Stimulated activated effector memory CD8-positive, alpha-beta T cell treated with anti-CD3 and anti-CD28 coated beads, Interleukin-12 subunit alpha, Interleukin-12 subunit beta, amount 100 ng/mL, for 72 hours (primary cell): Measurements from ENCODE around the gene NOTCH3.

Experiments
- ATAC-seq: fragments of 150-1000 bp; cut with Tn5 transposase; 2 replicates; pipeline ENCODE4 v1.10.0; 2021
- DNase-seq, 2 donors: peaks; one replicate each; pipeline ENCODE4 v3.0.0; 2021 to 2022; ENCODE audit warnings: low spot score in 2 of 2
- H3K27ac Mint-ChIP-seq: one replicate; pipeline ENCODE4 v1.8.0; 2022; ENCODE audit warnings: mild to moderate bottlenecking, mixed read lengths
- H3K36me3 Mint-ChIP-seq: one replicate; pipeline ENCODE4 v1.8.0; 2022; ENCODE audit warnings: mild to moderate bottlenecking, mixed read lengths
- H3K4me1 Mint-ChIP-seq: one replicate; pipeline ENCODE4 v1.8.0; 2022; ENCODE audit warnings: mixed read lengths
- H3K4me3 Mint-ChIP-seq: one replicate; pipeline ENCODE4 v1.8.0; 2022; ENCODE audit warnings: mild to moderate bottlenecking, mixed read lengths
- H3K9me3 Mint-ChIP-seq: one replicate; pipeline ENCODE4 v1.8.0; 2022; ENCODE audit warnings: mixed read lengths

Gene NOTCH3

DNA sequence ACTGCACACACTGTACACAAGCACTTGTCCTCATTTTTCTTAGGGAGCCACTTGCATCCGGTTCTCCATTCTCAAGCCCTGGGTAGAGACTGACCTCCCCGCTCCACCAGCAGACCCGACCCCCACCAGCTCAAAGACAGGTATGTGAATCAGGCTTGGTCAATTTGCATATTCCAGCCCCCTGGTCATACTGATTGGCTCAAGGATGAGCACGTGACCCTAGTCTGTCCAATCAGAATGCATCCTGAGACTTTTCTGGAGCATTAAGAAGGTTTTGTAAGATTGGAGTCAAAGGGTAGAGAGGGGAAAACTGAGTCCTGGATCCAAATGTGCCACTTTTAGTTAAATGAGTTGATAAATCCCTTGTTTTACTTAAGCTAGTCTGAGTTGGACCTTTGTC, 34.1 kb downstream of the NOTCH3 start:
- H3K9me3 Mint-ChIP-seq = no peaks in the 10 kb centered on the region

DNA sequence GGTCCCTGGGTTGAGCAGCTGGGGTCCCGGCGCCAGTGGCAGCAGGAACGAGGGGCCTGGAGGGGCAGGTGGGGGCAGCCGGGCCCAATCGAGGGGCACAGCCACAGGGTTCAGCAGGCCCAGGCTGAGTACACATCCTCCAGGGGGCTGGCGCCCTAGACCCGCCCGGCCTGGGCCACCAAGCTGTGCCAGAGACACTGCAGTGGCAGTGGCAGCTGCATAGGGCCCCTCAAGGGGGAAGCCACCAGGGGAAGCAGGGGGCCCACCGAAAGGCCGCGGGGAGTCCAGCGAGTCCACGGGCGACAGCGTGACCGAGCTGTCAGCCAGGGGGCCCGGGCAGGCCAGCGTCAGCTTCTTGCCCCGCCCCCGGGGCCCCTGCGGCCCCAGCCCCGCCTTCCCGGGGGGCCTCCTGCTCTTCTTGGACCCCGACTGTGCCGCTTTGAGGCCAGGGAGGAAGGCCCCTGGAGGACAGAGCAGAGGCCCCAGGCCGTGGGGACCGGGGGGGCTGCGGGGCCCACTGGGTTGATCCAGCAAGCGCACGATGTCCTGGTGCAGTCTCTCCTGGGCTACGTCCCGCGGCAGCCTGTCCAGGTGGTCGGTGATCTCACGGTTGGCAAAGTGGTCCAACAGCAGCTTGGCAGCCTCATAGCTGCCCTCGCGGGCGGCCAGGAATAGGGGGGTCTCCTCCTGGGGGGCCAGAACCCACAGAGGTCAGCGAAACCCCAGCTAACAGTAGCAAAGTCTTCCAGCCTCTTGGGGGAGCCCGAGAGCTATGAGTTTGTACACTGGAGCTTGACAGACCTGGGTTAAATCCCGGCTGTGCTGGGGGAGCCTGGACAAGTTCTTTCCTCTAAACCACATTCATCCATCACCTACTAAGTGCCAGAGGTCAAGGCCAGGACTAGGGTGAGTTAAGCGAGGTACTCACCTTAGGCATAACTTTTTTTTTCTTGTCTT, 39.5 kb downstream of the NOTCH3 start:
- ATAC-seq (peak; percentile 8), DNase-seq (no peak)
- Mint-ChIP-seq H3K27ac (no peak overlapping the region), H3K4me1 (no peaks in the 10 kb centered on the region), H3K36me3 (no peaks in the 10 kb centered on the region), H3K4me3 (no peak overlapping the region), H3K9me3 (no peaks in the 10 kb centered on the region)

More for the DNA sequence above, 34.1 kb downstream of the NOTCH3 start:
- no peaks in the 10 kb centered on the region for H3K36me3 Mint-ChIP-seq
- ATAC-seq = no peak
- no peak for DNase-seq
- no peak overlapping the region for H3K4me3 Mint-ChIP-seq
- H3K4me1 Mint-ChIP-seq = no peaks in the 10 kb centered on the region
- no peak overlapping the region for H3K27ac Mint-ChIP-seq

DNA sequence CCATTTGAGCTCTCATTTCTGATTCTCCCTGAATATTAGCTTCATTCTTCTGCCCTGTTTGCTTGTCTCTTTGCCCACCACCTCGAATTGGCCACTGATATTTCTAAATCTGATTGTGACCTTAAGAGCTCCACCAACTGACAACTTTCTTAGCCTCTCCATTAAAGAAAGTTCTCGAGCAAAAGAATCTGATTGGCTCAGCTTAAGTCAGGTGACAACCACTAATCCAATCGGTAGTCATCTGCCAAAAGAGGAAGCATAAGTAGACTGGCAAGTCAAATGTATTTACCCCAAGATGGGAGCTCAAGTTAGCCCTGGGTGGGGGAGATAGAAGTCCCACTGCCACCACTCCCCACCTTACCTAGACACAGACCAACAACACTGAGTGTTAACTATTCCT, 41.5 kb downstream of the NOTCH3 start:
- no peak for DNase-seq
- H3K36me3 Mint-ChIP-seq = no peaks in the 10 kb centered on the region

DNA sequence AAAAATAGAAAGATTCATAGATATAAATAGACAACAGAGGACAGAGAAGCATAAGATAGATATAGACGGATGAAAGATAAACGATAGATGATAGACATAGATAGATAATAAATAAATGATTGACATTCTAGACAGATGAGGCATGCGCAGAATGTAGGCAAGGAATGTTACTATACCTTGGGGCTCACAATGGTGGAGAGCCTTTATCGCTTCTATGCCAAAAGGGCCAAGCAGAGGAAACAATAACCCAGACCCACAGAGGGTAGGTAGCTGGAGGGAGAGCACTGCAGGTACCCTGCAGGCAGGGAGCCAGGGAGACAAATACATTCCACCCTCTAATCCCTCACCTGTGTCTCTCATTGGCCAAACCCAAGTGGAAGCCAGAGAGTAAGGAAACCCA, 44.4 kb downstream of the NOTCH3 start:
- Mint-ChIP-seq H3K4me1 (no peaks in the 10 kb centered on the region), H3K27ac (no peak overlapping the region), H3K9me3 (no peaks in the 10 kb centered on the region), H3K36me3 (no peaks in the 10 kb centered on the region), H3K4me3 (no peak overlapping the region)
- DNase-seq (no peak), ATAC-seq (no peak)

More for the DNA sequence above, 41.5 kb downstream of the NOTCH3 start:
- no peak overlapping the region for H3K4me3 Mint-ChIP-seq
- ATAC-seq = no peak
- no peak overlapping the region for H3K27ac Mint-ChIP-seq
- H3K9me3 Mint-ChIP-seq = no peaks in the 10 kb centered on the region
- no peaks in the 10 kb centered on the region for H3K4me1 Mint-ChIP-seq

DNA sequence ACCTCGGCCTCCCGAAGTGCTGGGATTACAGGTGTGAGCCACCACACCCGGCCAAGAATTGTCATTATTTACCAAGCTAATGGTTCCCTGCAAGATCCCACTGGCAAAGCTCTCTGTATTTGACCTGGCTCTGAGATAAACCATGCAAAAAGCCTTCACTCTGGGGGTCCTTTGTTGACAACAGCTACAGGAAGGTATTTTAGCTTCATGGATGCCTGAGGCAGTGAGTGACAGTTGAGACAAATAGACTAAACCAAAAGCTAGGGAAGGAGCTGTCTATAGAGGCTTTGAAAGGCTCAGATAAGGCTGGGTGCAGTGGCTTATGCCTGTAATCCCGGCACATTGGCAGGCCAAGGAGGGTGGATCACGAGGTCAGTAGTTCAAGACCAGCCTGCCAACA, 45.5 kb downstream of the NOTCH3 start:
- no peak for DNase-seq
- H3K4me3 Mint-ChIP-seq = no peak overlapping the region
- no peaks in the 10 kb centered on the region for H3K36me3 Mint-ChIP-seq
- no peak overlapping the region for H3K27ac Mint-ChIP-seq
- ATAC-seq = no peak
- H3K4me1 Mint-ChIP-seq = peaks cover 5% of the 10 kb centered on the region
- H3K9me3 Mint-ChIP-seq = no peaks in the 10 kb centered on the region

DNA sequence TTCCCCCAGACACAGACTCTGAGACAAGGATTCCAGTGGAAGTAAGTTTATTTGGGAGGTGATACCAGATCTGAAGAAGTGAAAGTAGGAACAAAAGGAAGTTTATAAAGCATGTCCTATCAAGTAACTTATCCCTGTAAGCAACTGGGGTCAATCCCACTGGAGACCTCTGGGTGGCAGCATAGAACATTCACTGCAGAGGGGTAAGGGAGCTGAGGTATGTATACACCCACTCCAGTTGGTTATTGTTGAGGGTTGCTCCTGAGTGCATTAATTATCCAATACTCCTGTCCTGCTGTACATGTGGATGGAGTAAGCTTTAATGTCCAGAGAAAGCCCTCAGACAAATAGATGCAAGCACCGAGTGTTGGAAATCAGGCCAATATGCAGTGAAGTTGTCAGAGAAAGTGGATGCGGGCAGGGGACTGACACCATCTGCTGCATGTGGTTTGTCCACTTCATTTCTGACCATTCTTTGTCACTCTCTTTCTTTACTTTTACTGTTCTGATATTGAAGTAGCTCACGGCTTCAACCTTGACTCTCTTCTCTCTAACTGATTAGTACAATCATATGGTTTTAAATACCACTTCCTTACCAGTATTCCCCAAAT, 46.7 kb downstream of the NOTCH3 start:
- peak in 1 of 2 donors; percentile 58 for DNase-seq
- no peak overlapping the region for H3K4me3 Mint-ChIP-seq
- H3K4me1 Mint-ChIP-seq = peaks cover 6% of the 10 kb centered on the region
- no peaks in the 10 kb centered on the region for H3K9me3 Mint-ChIP-seq
- ATAC-seq = peak; percentile 49
- H3K27ac Mint-ChIP-seq = no peak overlapping the region
- no peaks in the 10 kb centered on the region for H3K36me3 Mint-ChIP-seq

DNA sequence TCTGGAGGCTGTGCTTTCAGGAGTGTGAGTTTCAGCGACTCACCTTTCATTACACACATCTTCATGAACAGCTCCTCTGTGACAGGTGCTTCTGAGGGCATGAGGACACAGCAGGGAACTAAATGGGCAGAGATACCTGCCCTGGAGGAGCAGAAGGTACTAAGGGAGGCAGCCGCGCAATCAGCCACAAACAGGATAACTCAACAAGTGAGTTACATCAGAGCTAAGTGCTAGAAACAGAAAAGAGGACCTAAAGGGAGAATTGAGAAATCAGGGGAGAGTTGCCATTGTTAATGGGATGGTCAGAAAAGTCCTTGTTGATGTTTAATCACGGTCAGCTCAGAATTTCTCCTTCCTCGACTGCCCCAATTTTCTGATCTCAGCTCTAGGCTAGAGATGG, 51.1 kb downstream of the NOTCH3 start:
- DNase-seq (no peak), ATAC-seq (no peak)
- no peaks in the 10 kb centered on the region for H3K36me3 Mint-ChIP-seq
- H3K4me1 Mint-ChIP-seq = peaks cover 6% of the 10 kb centered on the region
- H3K27ac Mint-ChIP-seq = no peak overlapping the region
- H3K4me3 Mint-ChIP-seq = no peak overlapping the region
- H3K9me3 Mint-ChIP-seq = no peaks in the 10 kb centered on the region

DNA sequence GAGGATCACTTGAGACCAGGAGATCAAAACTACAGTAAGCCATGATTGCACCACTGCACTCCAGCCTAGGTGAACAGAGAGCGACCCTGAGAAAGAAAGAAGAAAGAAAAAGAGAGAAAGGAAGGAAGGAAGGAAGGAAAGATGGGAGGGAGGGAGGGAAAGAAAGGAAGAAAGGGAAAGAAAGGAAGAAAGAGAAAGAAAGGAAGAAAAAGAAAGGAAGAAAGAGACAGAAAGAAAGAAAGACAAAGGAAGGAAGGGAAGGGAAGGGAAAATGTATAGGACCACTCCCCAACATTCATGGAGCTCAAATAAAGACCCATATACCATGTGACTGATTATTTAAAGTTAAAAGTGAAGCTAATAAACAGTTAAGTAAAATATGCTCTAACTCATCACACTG, 53.7 kb downstream of the NOTCH3 start:
- Mint-ChIP-seq H3K27ac (no peak overlapping the region), H3K36me3 (no peaks in the 10 kb centered on the region), H3K4me3 (no peak overlapping the region), H3K4me1 (peaks cover 6% of the 10 kb centered on the region), H3K9me3 (no peaks in the 10 kb centered on the region)
- DNase-seq (no peak), ATAC-seq (no peak)

DNA sequence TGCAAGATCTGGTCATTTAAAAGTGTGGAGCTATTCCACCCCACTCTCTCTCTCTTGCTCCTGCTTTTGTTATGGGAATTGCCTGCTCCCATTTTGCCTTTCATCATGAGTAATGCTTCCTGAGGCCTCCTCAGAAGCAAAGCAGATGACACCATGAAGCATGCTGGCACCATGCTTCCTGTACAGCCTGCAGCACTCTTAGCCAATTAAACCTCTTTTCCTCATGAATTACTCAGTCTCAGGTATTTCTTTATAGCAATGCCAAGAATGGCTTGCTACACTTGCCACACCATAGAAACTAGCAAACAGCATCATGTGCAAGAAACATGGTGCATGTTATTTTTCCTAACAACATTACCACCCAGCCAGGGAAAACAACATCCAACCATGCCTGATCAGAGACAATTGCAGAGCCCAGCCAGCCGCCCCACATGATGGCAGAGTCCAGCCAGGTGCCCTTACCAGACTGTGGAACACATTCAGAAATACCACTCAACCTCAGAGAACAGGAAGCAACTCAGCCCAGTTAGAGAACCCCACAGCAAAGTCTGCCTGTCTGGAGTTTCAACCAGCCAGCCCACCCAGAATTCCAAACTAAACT, 56.6 kb downstream of the NOTCH3 start:
- Mint-ChIP-seq H3K36me3 (no peaks in the 10 kb centered on the region), H3K9me3 (no peaks in the 10 kb centered on the region), H3K4me3 (no peak overlapping the region), H3K4me1 (no peaks in the 10 kb centered on the region), H3K27ac (no peak overlapping the region)
- ATAC-seq (no peak), DNase-seq (no peak)

DNA sequence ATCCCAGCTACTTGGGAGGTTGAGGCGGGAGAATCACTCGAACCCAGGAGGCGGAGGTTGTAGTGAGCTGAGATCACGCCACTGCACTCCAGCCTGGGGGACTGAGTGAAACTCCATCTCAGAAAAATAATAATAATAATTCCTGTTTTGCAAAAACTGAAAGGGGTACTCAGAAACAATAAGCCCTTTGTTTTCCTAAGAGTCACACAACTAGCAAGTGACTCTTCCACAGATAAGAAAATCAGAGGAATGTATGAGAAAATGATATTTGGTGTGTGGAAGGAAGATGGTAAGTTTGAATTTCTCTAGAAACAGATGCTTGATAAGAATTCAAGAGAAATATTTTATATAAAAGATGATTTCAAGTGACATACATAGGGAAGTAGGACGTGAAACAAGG, 58.5 kb downstream of the NOTCH3 start:
- Mint-ChIP-seq H3K9me3 (no peaks in the 10 kb centered on the region), H3K4me3 (no peak overlapping the region), H3K27ac (no peak overlapping the region), H3K4me1 (no peaks in the 10 kb centered on the region), H3K36me3 (no peaks in the 10 kb centered on the region)
- DNase-seq (no peak), ATAC-seq (no peak)

DNA sequence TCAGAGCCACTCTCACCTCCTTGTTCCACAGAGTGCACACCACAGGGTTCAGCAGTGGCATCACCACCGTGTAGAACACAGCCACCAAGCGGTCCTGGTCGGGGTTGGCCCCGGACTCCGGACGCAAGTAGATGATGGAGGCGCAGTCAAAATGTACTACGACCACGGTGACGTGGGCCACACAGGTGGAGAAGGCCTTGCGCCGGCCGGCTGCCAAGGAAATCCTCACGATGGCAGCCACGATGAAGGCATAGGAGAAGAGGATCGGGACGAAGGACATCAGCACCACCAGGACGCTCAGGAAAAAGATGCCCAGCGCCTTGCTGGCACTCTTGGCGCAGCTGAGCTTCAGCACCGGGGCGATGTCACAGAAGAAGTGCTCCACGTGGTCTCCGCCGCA, 59.7 kb downstream of the NOTCH3 start:
- Mint-ChIP-seq H3K27ac (no peak overlapping the region), H3K4me1 (no peaks in the 10 kb centered on the region), H3K9me3 (no peaks in the 10 kb centered on the region), H3K36me3 (no peaks in the 10 kb centered on the region), H3K4me3 (no peak overlapping the region)
- DNase-seq (no peak), ATAC-seq (no peak)

DNA sequence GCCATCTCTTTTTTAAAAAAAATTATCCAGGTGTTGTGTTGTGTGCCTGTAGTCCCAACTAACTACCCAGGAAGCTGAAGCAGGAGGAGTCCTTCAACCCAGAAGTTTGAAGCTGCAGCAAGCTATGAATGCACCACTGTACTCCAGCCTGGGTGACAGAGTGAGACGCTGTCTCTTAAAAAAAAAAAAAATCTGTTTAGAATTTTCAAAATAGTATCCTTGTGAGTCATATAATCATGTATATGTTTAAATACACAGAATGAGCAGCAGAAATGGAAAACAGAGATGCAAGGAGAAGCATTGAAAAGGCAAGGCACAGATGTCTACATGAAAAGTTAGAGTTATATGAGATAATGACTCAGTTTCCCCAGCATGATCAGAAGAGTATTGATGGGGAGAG, 62.4 kb downstream of the NOTCH3 start:
- Mint-ChIP-seq H3K4me1 (no peaks in the 10 kb centered on the region), H3K27ac (no peak overlapping the region), H3K36me3 (no peaks in the 10 kb centered on the region), H3K4me3 (no peak overlapping the region), H3K9me3 (no peaks in the 10 kb centered on the region)
- DNase-seq (no peak), ATAC-seq (no peak)

DNA sequence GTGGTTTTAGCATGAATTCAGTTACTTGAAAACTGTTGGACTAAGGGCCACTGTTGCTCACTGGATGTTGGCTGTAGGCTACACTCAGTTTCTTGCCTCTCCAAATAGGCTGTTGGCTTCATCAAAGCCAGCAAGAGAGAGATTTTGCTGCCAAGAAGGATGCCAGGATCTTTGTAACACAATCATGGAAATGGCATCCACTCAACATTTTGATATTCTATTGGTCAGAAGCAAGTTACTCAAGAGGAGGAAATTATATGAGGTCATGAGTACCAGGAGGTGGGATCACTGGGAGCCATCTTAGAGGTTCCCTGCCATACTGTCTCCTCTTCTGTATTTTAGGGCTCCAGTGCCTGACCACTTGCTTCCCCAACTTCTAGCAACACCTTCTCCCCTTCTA, 63.0 kb downstream of the NOTCH3 start:
- Mint-ChIP-seq H3K9me3 (no peaks in the 10 kb centered on the region), H3K27ac (no peak overlapping the region), H3K36me3 (no peaks in the 10 kb centered on the region), H3K4me3 (no peak overlapping the region), H3K4me1 (no peaks in the 10 kb centered on the region)
- ATAC-seq = no peak
- no peak for DNase-seq

DNA sequence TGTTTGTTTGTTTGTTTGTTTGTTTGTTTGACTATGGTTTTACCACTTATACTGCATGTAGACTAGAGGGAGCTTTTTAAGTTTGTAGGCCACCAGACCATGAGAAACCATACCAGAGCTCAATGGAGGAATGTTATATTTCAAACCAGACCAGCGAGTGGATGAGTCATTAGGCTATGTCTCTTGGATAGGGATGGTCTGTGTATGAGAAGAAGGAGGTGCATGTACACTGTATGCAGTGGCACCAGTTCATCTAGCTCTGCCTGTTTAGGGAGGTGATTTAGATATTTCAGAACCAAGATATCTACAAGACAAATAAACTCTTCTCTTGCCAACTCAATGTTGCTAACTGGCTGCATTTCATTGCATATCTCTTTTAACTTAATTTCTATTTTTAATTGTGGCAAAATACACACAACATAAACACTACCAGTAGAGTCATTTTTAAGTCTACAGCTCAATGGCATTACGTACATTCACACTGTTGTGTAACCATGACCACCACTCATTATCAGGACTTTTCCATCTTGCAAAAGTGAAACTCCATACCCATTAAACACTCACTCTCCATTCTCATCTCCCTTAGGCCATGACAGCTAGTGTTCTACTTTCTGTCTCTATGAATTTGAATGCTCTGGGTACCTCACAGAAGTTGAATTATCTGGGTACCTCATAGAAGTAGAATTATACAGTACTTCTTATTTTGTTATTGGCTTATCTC, 64.4 kb downstream of the NOTCH3 start:
- Mint-ChIP-seq H3K4me3 (no peak overlapping the region), H3K4me1 (no peaks in the 10 kb centered on the region), H3K9me3 (no peaks in the 10 kb centered on the region), H3K27ac (no peak overlapping the region), H3K36me3 (no peaks in the 10 kb centered on the region)
- no peak for DNase-seq
- ATAC-seq = no peak

DNA sequence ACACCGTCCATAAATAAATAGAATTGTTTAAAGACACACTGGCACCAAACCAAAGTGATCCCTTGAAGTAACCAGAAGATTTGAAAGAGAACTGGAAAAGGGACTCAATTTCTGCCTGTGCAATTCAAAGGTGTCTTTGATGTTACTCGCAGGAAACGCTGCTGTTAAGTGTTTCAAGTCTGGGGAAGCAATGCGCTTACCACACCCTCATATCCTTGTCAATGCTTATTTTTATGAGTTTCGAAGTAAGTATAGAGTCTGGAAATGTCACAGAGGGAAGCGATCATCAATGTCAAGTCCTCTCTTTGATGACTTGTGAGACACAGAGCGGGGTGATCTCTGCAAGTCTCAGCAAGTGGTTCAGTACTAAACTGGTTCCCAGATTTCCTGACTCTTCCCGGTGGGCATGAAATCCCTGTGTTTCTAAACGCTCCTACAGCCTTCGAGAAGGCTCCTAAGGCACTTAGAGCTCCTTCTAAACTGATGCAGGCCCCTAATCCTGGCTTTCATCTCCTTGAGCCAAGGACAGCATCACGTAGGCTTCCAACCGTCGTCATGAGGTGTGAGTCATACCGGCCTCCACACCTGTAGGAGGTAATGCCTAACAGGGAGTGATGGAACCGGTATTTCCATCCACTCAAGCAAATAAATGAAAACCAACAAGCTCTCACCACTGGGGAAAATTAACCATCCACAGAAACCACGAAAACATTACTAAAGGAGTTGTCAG, 70.8 kb downstream of the NOTCH3 start:
- Mint-ChIP-seq H3K4me3 (no peak overlapping the region), H3K36me3 (peaks cover 10% of the 10 kb centered on the region), H3K9me3 (no peaks in the 10 kb centered on the region), H3K27ac (no peak overlapping the region), H3K4me1 (peaks cover 13% of the 10 kb centered on the region)
- DNase-seq = no peak
- ATAC-seq = no peak
